HG03521 (cell line): ENCODE measurements around the gene HSPH1.
A peak's percentile ranks its signal among the peaks of the same experiment; 100 is the strongest.
"Not testable (repeated sequence)": the region's sequence is repeated elsewhere in the genome, so short reads cannot be mapped to it uniquely, and the experiment has no call there.

ENCODE experiments used
- ATAC-seq: cut with Tn5 transposase; IDR thresholded peaks from one replicate; pipeline ENCODE4 v1.9.1; 2021; ENCODE audit warnings: mild to moderate bottlenecking, moderate library complexity; ENCODE audit not compliant: unreplicated experiment

The HSPH1 gene

DNA sequence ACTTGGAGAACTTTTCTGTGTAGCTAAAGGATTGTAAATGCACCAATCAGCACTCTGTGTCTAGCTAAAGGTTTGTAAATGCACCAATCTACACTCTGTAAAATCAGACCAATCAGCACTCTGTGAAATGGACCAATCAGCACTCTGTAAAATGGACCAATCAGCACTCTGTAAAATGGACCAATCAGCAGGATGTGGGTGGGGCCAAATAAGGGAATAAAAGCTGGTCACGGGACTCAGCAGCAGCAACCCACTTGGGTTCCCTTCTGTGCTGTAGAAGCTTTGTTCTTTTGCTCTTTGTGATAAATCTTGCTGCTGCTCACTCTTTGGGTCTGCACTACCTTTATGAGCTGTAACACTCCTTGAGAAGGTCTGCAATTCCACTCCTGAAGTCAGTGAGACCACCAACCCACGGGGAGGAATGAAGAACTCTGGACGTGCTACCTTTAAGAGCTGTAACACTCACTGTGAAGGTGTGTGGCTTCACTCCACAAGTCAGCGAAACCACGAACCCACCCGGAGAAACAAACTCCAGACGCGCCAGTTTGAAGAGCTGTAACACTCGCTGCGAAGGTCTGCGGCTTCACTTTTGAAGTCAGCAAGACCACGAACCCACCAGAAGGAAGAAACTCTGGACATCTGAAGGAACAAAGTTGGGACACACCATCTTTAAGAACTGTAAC is 16.2 kb upstream of the HSPH1 start:
- ATAC-seq: not testable (repeated sequence)

DNA sequence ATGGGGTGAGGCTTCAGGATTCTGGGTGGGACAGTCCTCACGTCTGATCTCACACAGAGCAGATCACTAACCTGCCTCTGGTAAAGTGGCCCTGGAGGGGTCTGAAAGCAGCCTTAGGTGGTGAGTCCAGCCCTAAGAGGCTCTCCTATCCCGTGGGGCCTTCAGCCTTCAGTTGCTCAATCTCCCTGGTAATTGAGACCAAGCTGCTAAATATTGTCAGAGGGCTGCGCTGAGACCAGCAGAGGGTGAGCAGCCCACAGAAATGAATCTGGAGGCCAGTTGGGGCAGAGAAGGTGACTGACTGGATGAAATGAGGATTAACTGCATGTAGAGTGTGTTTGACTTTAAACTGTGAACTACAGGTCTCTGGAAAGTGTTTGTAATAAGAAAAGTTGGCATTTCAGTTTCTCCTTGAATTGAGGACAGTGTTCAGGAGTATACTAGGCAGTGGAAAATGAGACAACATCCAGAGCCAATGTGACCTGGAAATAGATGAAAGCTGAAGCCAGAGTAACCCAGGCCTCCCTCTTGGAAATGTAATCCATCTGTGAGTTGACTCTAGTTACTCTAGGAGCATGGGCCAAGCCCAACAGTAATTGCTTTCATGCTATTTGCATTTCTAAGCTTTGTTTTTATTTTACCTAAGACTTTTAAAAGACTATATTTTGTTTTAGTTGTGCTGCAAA is 14.3 kb upstream of the HSPH1 start:
- no peak for ATAC-seq

DNA sequence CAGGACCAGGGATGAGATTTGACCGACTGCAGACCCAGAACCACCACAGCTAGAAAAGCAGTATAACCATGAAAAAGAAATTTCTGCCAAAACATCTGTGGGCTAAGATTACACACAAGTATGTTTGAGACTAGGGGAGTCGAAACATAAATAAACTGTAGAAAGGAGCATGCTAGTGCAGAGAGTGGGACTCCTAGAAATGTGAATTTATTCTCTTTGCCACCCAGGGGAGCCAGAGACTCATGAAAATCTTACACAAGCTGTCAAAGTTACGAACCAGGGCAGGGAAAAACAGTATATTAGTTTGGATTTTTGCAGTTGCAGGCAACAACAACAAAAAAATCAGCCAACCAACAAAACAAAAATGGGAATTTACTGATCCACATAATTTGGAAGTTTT is 12.3 kb upstream of the HSPH1 start:
- no peak for ATAC-seq

DNA sequence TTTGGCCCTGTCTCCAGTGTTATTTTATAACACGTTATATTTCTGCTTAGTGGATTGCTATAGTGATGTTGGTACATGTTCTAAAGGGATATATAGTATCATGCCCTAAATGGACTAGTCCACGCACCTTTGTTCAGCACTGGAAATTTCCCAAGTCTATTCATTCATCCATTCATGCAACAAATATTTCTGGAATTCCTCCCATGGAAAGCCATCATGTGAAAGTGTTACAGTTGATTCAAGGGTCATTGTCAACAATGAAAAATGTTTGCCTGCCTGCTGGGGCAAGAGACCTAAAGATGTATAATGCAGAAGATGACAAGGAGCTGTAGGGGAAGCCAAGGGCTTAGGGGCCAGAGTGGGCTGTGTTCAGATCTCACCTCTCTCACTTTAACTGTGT is 10.8 kb upstream of the HSPH1 start:
- ATAC-seq: no peak

DNA sequence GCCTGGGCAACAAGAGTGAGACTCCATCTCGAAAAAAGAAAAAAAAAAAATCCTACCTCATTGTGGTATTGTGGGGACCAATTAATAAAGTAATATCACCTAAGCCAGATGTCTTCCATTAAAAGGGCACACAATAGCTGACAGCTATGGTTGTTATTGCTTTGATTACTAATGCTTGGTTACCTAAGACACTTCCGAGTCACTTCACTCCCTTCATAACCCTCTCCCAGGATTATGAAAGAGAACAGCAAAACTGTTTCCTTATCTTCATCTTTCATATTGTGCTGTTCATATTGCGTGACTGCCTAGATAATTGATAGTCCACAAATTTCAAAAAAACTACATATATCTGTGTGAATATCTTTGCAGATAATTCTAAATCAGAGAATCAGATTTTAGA is 10.3 kb upstream of the HSPH1 start:
- ATAC-seq: no peak

DNA sequence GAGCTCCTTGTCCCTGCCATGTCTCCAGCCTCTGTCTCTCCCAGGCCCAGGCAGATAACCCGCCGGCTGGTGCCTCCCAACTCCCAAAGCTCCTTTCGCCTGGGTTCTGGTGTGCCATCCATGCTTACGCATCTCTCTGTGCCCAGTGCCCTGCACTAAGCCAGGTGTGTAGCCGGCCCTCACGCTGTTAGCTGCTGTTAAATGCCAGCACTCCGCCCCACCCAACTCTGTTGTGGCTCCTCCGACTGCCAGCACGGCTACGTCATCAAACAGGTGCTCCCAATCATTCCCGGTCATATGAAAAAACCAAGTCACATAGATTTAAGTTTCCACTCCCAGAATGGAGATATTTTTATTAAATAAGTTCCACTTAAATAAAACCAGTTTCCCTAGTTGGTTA is 7.0 kb upstream of the HSPH1 start:
- no peak for ATAC-seq

DNA sequence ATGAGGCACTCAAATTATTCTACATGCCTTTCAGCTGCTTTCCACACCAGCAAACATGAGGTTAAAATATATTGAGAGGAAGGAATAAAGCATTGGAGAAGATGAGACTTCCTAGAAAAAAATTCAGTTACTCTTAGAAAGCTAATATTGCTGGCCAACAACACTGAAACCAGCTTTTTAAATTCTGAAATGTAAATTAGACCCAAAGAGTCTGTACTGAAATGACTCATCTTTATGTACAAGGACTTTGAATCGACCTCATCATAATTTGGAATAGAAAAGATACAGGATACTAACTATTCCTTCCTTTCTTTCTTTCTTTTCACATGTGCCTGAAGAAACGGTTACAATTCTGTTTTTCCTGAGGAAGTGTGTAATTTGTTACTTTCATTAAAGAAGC is 6.5 kb upstream of the HSPH1 start:
- ATAC-seq: no peak

DNA sequence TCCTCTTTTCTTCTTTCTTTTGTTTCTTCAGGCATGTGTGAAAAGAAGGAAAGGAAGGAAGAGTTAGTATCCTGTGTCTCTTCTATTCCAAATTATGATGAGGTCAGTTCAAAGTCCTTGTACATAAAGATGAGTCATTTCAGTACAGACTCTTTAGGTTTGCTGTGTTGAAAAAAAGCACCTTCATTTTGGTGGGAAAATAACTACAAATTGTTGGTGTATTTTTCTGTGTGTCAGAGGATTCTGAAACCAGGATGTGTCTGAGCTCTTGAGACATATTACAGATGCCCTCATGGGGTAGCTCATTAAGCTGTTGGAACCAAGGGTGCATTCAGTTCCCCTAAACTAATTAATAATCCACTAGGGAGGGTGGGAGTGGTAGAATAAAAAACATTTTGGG is 5.8 kb upstream of the HSPH1 start:
- no peak for ATAC-seq

DNA sequence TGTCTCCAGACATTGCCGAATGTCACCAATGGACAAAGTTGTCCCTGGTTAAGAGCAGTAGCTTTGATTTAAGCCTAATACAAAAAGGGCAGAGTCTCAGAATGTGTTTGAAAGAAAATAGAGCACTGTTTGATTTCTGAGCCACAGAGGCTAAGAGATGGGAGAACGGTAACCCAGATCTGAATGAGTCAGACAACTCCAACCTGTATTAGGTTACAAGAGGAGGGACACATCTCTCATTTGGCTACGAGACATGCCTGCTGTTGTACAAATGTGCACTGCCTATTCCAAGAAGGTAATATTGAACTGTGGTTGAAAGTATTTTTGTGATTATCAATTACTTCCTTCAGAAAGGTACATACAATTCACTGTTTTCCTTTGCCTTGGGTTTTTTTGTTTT is 4.9 kb upstream of the HSPH1 start:
- no peak for ATAC-seq

DNA sequence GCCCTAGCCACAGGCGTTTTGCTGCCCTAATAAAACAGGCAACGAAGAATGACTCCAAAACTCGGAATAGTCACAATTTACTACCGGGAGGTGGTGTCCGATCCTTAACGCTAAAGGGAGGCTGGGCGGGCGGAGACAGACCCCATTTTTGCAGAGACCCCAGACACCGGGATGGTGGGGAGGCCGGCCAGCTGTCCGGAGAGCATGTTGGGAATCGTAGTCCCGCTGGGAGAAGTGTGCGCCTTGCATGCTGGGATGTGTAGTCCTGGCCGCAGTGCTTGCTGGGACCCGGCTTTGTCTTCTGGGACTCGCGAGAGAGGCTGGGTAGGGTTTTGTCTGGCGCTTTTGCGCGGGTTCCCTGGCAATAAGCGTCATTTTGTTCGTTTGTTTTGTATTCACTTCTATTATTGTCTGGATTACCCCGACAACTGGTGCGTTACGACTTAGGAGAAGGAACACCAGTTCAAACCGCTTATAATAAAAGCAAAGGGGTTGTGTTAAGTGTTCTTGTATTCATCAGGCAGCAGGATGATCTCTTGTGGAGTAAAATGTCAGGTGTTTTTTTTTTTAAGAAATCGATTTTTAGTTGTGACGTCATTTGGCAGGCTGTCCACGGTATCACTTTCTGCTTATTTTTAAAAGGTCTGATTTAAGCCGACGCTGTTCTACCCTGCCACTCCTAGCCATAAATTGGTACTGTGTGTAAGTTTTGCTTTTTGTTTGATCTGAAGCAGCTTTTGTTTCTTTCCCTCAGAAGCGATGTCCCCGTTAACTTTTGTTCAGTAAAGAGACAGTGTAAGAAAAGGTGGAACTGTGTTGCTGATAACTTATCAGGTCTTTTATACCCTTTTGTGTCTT is 676 bp upstream of the HSPH1 start:
- peak; percentile 78 for ATAC-seq

DNA sequence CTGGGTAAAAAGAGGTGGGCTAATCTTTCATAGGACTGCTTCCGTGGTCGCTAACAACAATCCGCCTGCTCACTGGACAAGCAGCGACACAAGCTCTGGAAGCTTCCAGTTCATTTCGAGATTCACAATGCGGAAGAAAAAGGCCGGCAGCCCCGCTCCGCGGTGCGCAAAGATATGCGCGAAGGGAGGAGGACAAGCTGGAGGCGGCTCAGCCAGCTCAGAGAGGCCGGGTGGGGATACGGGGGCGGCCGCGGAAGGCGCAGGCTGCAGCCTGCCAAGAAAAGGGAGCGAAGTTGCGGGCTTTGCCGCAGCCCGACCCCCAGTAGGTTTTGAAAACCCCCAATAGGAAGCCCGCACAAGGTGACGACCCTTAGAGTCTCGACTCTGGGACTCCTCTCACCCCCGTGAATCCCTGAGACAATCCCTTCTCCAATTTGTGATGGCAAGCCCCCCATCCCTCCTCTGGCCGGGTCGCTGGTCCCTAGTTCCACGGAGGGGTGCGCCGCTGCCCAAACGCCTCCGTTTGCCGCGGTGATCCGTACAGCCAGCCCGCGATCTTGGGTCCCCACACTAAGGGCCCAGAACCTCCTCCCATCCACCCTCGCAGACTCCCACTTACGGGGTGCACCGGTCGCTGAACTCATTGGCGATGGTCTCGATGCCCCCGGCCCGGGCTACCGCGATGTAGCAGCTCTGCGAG is 697 bp downstream of the HSPH1 start:
- ATAC-seq: peak; percentile 17

DNA sequence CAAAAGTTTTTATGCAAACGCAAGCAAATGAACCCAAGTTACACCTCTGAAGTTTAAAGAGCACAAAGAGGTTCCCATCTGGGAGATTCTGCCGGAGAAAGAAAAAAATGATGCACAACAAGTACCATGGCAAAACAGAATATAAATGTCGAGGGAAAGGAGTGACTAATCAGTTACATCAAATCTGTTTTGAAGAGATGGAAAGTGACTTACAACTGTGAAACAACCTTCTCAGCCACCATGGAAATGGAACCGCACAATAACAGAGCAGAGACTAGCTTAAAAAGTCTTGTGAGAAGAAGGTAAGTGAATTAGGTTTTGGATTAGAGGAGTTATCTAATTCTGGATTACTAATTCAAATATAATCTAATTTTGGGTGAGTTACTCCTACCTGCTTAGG is 2.4 kb downstream of the HSPH1 start:
- ATAC-seq: no peak

DNA sequence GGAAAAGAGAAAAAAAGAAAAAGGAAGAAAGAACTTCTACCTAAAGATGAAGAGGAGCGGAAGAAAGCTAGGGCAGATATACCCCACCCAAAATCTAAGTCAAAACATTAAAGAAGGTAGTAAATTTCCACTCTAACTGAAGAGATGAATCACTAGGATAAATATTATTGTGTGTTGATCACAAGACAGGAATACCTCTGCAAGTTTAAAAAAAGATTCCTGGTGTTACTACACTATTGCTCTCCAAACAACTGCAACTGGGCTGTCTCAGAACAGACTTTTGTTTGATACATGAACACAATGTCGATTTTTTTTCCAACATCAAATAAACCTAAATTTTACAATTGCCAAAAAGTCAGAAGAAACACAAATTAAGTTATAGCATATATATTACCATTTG is 6.8 kb downstream of the HSPH1 start:
- no peak for ATAC-seq

DNA sequence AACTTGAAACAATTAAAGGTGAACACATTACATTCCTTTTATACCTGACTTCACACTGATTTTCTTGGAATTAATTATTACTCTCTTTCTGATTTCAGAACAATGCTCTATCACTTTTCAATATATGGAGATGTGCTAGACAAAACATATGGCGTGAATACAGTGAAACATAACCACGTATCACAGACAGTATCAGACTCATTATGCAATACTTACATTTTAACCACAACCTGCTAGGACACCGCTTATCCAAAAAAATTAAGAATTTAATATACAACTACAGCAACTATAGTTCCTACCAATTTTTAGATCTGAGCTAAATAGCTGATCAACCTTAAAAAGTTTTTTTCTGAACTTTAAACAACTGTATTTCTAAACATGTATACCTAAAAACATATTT is 9.9 kb downstream of the HSPH1 start:
- ATAC-seq: no peak

DNA sequence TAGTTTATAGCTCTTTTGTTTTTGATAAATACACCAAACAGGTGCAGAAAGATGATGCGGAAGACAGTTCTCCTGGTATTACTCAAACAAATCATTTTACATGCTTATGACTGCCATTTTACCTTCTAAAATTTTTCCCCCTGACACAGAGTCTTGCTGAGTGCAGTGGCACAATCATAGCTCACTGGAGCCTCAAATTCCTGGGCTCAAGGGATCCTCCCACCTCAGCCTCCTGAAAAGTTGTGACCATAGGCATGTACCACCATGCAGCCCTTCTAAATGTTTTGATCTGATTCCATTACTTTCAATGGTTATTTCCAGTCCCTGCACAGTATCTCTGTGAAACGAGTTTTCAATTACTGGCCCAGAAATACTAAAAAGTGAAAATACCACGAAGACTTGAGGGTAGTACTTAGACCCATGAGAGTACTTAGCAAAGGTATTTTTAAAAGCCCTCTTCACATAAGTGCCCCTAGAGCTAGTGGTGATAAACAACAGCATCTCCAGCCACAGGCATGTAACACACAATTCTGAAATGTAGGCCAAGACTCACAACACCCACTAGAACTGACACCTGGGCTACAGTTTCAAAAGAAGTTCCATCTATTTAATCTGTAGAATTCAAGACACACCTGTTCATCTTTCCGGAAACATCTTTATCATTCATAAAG is 11.3 kb downstream of the HSPH1 start:
- no peak for ATAC-seq

DNA sequence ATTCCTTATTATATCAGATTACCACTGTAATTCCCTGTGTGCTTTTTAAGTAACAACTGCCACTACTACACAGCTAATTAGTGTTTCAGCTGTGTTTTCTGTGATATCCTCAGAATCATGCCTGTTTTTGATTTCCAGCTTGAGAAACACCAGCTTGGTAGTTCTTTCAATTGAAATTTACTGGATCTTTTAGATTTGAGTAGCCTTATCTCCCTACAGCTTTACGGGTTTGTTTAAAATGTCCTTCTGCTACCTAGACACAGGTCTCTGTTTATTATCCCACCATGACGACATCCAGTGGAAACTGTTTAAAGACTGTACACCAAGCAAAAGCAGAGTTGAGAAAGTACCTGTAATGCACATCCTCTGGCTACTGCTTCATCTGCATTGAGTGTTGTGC is 12.1 kb downstream of the HSPH1 start:
- no peak for ATAC-seq

DNA sequence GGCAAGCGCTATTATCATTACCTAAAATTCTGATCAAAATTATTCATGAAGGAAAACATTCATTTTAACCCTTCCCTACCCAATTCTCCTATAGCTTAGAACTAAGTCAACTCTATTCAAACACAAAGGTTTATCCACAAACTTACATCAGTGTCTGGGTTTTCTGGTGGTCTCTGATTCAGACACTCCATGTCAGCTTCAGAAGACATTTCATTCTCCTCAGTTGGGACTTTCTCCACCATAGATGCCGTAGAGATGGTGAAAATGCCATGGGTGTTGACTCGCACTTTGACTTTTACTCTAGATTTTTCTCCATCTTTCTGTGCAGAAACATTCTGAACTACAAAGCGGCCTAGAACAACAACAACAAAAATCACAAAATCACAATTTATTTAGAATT is 16.3 kb downstream of the HSPH1 start:
- ATAC-seq: no peak

DNA sequence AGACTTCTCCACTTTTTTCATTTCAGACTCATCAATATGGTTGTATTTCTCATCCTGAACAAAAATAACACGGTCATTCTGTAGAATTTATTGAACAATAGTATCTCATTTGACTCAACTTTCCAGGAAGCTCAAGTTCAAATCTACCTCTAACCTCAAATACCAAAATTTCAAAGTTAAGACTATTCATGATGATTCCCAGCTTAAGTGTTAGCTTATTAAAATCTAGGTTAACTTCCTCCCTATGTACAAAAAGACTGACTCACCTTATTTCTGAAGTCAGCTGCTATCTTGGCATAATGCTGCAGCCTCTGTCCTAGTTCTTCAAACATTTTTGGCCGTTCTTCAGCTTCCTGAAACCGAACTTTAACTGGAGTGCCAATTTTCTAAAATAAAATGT is 23.2 kb downstream of the HSPH1 start:
- ATAC-seq: no peak

DNA sequence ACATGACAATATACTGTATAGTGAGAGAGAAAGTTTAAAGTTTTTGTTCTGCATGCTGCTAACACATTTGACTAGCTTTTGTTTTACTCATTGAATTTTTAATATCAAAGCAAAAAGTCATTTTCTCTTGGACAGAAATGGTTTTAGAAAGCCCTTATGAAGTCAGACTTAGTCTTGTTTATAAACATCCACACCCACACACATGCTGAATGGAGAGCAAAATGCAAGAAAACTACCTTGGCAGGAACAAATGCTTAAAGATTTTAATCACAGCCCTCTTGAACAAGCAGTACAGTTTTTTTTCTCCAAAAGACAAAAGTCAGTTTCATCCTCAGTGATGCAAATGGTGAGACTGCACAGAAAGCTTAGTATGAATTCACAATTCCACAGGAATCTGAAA is 25.0 kb downstream of the HSPH1 start:
- ATAC-seq: no peak

DNA sequence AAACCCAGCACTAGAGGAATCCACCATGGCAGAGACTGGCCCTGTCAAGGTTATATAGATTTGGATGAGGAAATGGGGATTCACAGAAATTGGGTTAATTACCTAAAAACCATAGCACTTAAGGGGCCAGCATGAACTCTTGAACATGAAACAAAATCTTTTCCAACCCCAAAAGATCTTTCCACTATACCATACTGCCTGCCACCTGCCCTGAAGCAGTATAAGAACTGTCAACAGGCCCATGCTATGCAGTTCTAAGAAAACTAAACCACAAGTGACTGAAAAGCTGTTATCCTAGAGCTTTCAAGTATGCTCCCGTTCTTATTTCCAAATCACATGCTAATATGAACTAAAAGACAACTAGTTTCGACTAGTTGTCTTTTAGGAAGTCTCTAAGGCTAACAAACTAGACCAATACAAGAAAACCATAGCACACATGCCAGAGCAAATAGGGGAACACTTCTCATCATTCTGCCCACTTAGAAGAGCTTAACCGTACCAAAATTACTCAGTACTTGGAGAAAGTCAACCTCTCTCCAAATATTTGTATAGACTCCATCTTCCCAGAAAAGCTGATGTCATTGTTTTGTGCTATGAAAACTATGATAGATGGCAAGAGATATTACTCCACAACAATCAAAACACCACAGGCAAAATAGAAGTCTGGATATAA is 27.5 kb downstream of the HSPH1 start:
- ATAC-seq: no peak
